ENCODE data around the gene FAM20A. TPM values are rescaled to one million over a fixed set of nuclear protein-coding genes. Genes with fewer than 3 reads are reported as not detected.
A peak's percentile ranks its signal among the peaks of the same experiment; 100 is the strongest.

The FAM20A gene
- total and polyA plus RNA-seq, 2 experiments from 2014 or later, result 9.3 to 10.9 TPM

GRCh38 chr17:68592009-68592408, 9.2 kb downstream of the FAM20A start:
- TF ChIP-seq EZH2phosphoT487 (IDR thresholded peaks at IDR 0.05; ENCODE audit: insufficient read depth, low read depth), result no peak
- TF ChIP-seq EZH2 (IDR thresholded peaks at IDR 0.05; ENCODE audit: insufficient read depth, poor library complexity, severe bottlenecking), result no peak
- H3K4me3 ChIP-seq, result no peak overlapping the region
- peaks cover 33% of the 10 kb centered on the region for H3K4me1 ChIP-seq (ENCODE audit: insufficient read depth)
- no peak overlapping the region for H3K4me2 ChIP-seq (ENCODE audit: unreplicated experiment)
- no peaks in the 10 kb centered on the region for H3K27me3 ChIP-seq (replicated peaks; ENCODE audit: insufficient read depth)
- no peaks in the 10 kb centered on the region for H3K9me2 ChIP-seq (ENCODE audit: insufficient read depth)
- H3K36me3 ChIP-seq (ENCODE audit: low read depth), result no peaks in the 10 kb centered on the region
- H3K9ac ChIP-seq, result no peak overlapping the region
- no peak overlapping the region for H3K27ac ChIP-seq
- 44 to 55% methylated on average over 2 of the region's 2 CpGs for WGBS, 2 experiments (ENCODE audit: low coverage in 1 of 2, low lambda C conversion rate in 2 of 2, missing lambda C conversion rate in 2 of 2)
- H3K9me3 ChIP-seq (ENCODE audit: low read depth), result no peaks in the 10 kb centered on the region
- no peaks in the 10 kb centered on the region for H4K20me1 ChIP-seq (ENCODE audit: insufficient read depth)
- no peak for DNase-seq
- H3K79me2 ChIP-seq (ENCODE audit: insufficient read depth), result no peaks in the 10 kb centered on the region
- in situ Hi-C loops (cut with MboI), result no loop called here
- H2AFZ ChIP-seq, result no peak overlapping the region
- peaks cover 24% of the 10 kb centered on the region for H3F3A ChIP-seq (ENCODE audit: insufficient read depth)

- TF ChIP-seq EZH2phosphoT487 (IDR thresholded peaks at IDR 0.05; ENCODE audit: insufficient read depth, low read depth) (no peak), EZH2 (IDR thresholded peaks at IDR 0.05; ENCODE audit: insufficient read depth, poor library complexity, severe bottlenecking) (no peak)
- no peak for DNase-seq
- no peak overlapping the region for H2AFZ ChIP-seq
- H3K9me2 ChIP-seq (ENCODE audit: insufficient read depth), result no peaks in the 10 kb centered on the region
- no peak overlapping the region for H3K27ac ChIP-seq
- H4K20me1 ChIP-seq (ENCODE audit: insufficient read depth), result no peaks in the 10 kb centered on the region
- H3F3A ChIP-seq (ENCODE audit: insufficient read depth), result peaks cover 27% of the 10 kb centered on the region
- 82 to 87% methylated on average over 12 of the region's 12 CpGs for WGBS, 2 experiments (ENCODE audit: low coverage in 1 of 2, low lambda C conversion rate in 2 of 2, missing lambda C conversion rate in 2 of 2)
- H3K36me3 ChIP-seq (ENCODE audit: low read depth), result no peaks in the 10 kb centered on the region
- H3K27me3 ChIP-seq (replicated peaks; ENCODE audit: insufficient read depth), result no peaks in the 10 kb centered on the region
- H3K4me3 ChIP-seq, result no peak overlapping the region
- H3K4me2 ChIP-seq (ENCODE audit: unreplicated experiment), result no peak overlapping the region
- H3K79me2 ChIP-seq (ENCODE audit: insufficient read depth), result no peaks in the 10 kb centered on the region
- H3K4me1 ChIP-seq (ENCODE audit: insufficient read depth), result peaks cover 34% of the 10 kb centered on the region
- H3K9me3 ChIP-seq (ENCODE audit: low read depth), result no peaks in the 10 kb centered on the region
- H3K9ac ChIP-seq, result no peak overlapping the region
- in situ Hi-C loops (cut with MboI), result no loop called here
Measured at GRCh38 chr17:68591583-68591982, 9.6 kb downstream of the FAM20A start.

- no peak overlapping the region for H3K27ac ChIP-seq
- no peak overlapping the region for H3K4me3 ChIP-seq
- H2AFZ ChIP-seq, result no peak overlapping the region
- no peaks in the 10 kb centered on the region for H3K79me2 ChIP-seq (ENCODE audit: insufficient read depth)
- no peaks in the 10 kb centered on the region for H3K27me3 ChIP-seq (replicated peaks; ENCODE audit: insufficient read depth)
- in situ Hi-C loops (cut with MboI), result no loop called here
- TF ChIP-seq EZH2phosphoT487 (IDR thresholded peaks at IDR 0.05; ENCODE audit: insufficient read depth, low read depth), result no peak
- no peak for TF ChIP-seq EZH2 (IDR thresholded peaks at IDR 0.05; ENCODE audit: insufficient read depth, poor library complexity, severe bottlenecking)
- peaks cover 27% of the 10 kb centered on the region for H3F3A ChIP-seq (ENCODE audit: insufficient read depth)
- no peaks in the 10 kb centered on the region for H3K9me2 ChIP-seq (ENCODE audit: insufficient read depth)
- no peaks in the 10 kb centered on the region for H3K36me3 ChIP-seq (ENCODE audit: low read depth)
- no peak overlapping the region for H3K4me2 ChIP-seq (ENCODE audit: unreplicated experiment)
- H4K20me1 ChIP-seq (ENCODE audit: insufficient read depth), result no peaks in the 10 kb centered on the region
- H3K9me3 ChIP-seq (ENCODE audit: low read depth), result no peaks in the 10 kb centered on the region
- WGBS, 2 experiments (ENCODE audit: low coverage in 1 of 2, low lambda C conversion rate in 2 of 2, missing lambda C conversion rate in 2 of 2), result 64 to 85% methylated on average over 3 of the region's 3 CpGs
- peaks cover 46% of the 10 kb centered on the region for H3K4me1 ChIP-seq (ENCODE audit: insufficient read depth)
- no peak for DNase-seq
- H3K9ac ChIP-seq, result no peak overlapping the region
Measured at GRCh38 chr17:68589086-68589485, 12.1 kb downstream of the FAM20A start.

- in situ Hi-C loops (cut with MboI), result no loop called here
- no peaks in the 10 kb centered on the region for H3K36me3 ChIP-seq (ENCODE audit: low read depth)
- no peaks in the 10 kb centered on the region for H4K20me1 ChIP-seq (ENCODE audit: insufficient read depth)
- H3K9me3 ChIP-seq (ENCODE audit: low read depth), result no peaks in the 10 kb centered on the region
- no peak overlapping the region for H3K4me3 ChIP-seq
- H2AFZ ChIP-seq, result no peak overlapping the region
- H3K9me2 ChIP-seq (ENCODE audit: insufficient read depth), result no peaks in the 10 kb centered on the region
- TF ChIP-seq EZH2phosphoT487 (IDR thresholded peaks at IDR 0.05; ENCODE audit: insufficient read depth, low read depth), result no peak
- TF ChIP-seq EZH2 (IDR thresholded peaks at IDR 0.05; ENCODE audit: insufficient read depth, poor library complexity, severe bottlenecking), result no peak
- H3K27me3 ChIP-seq (replicated peaks; ENCODE audit: insufficient read depth), result no peaks in the 10 kb centered on the region
- H3F3A ChIP-seq (ENCODE audit: insufficient read depth), result peaks cover 26% of the 10 kb centered on the region
- DNase-seq, result no peak
- no peak overlapping the region for H3K9ac ChIP-seq
- WGBS, 2 experiments (ENCODE audit: low coverage in 1 of 2, low lambda C conversion rate in 2 of 2, missing lambda C conversion rate in 2 of 2), result 55 to 81% methylated on average over 1 of the region's 1 CpG
- H3K4me1 ChIP-seq (ENCODE audit: insufficient read depth), result peaks cover 42% of the 10 kb centered on the region
- peak overlapping the region; percentile 35; the same call in 1 of the 2 replicates for H3K27ac ChIP-seq
- no peak overlapping the region for H3K4me2 ChIP-seq (ENCODE audit: unreplicated experiment)
- H3K79me2 ChIP-seq (ENCODE audit: insufficient read depth), result no peaks in the 10 kb centered on the region
Measured at GRCh38 chr17:68588362-68588761, 12.8 kb downstream of the FAM20A start.

- Histone ChIP-seq H3K4me2 (ENCODE audit: unreplicated experiment) (no peak overlapping the region), H3K4me1 (ENCODE audit: insufficient read depth) (peaks cover 37% of the 10 kb centered on the region), H3K27ac (peak overlapping the region; percentile 35), H3K9me3 (ENCODE audit: low read depth) (no peaks in the 10 kb centered on the region), H4K20me1 (ENCODE audit: insufficient read depth) (no peaks in the 10 kb centered on the region), H3F3A (ENCODE audit: insufficient read depth) (peaks cover 20% of the 10 kb centered on the region), H3K9ac (no peak overlapping the region), H2AFZ (no peak overlapping the region), H3K27me3 (replicated peaks; ENCODE audit: insufficient read depth) (no peaks in the 10 kb centered on the region), H3K36me3 (ENCODE audit: low read depth) (no peaks in the 10 kb centered on the region), H3K9me2 (ENCODE audit: insufficient read depth) (no peaks in the 10 kb centered on the region), H3K4me3 (no peak overlapping the region), H3K79me2 (ENCODE audit: insufficient read depth) (no peaks in the 10 kb centered on the region)
- WGBS, 2 experiments (ENCODE audit: low coverage in 1 of 2, low lambda C conversion rate in 2 of 2, missing lambda C conversion rate in 2 of 2), result 73 to 79% methylated on average over 2 of the region's 2 CpGs
- in situ Hi-C loops (cut with MboI), result no loop called here
- peak; percentile 56 for DNase-seq
- TF ChIP-seq EZH2 (IDR thresholded peaks at IDR 0.05; ENCODE audit: insufficient read depth, poor library complexity, severe bottlenecking) (no peak), EZH2phosphoT487 (IDR thresholded peaks at IDR 0.05; ENCODE audit: insufficient read depth, low read depth) (no peak)
Measured at GRCh38 chr17:68587847-68588246, 13.3 kb downstream of the FAM20A start.

Measured in GM23248 (cell line).